ENCODE measurements around the gene PLCH2.
A peak's percentile ranks its signal among the peaks of the same experiment; 100 is the strongest.

PLCH2 gene

GRCh38 chr1:2468540-2468939 lies 7.5 kb upstream of the PLCH2 start:
- DNase-seq (ENCODE audit: low read depth in 1 of 2, low spot score in 1 of 2), result peak in 1 of 2 experiments; percentile 16
- no peak for TF ChIP-seq JUND (IDR thresholded peaks at IDR 0.05; ENCODE audit: low read depth)
- in situ Hi-C loops (cut with HindIII; ENCODE audit: low pct_unique_long_range_greater_than_20kb, low sequenced_read_pairs), result no loop called here

GRCh38 chr1:2469103-2469940 lies 6.8 kb upstream of the PLCH2 start:
- in situ Hi-C loops (cut with HindIII; ENCODE audit: low pct_unique_long_range_greater_than_20kb, low sequenced_read_pairs), result no loop called here
- TF ChIP-seq JUND (IDR thresholded peaks at IDR 0.05; ENCODE audit: low read depth), result no peak
- no peak for DNase-seq (ENCODE audit: low read depth in 1 of 2, low spot score in 1 of 2)

GRCh38 chr1:2470290-2471158 lies 5.6 kb upstream of the PLCH2 start:
- in situ Hi-C loops (cut with HindIII; ENCODE audit: low pct_unique_long_range_greater_than_20kb, low sequenced_read_pairs), result no loop called here
- TF ChIP-seq JUND (IDR thresholded peaks at IDR 0.05; ENCODE audit: low read depth), result no peak
- no peak for DNase-seq (ENCODE audit: low read depth in 1 of 2, low spot score in 1 of 2)

GRCh38 chr1:2471159-2471471 lies 5.0 kb upstream of the PLCH2 start:
- no peak for TF ChIP-seq JUND (IDR thresholded peaks at IDR 0.05; ENCODE audit: low read depth)
- in situ Hi-C loops (cut with HindIII; ENCODE audit: low pct_unique_long_range_greater_than_20kb, low sequenced_read_pairs), result no loop called here
- DNase-seq (ENCODE audit: low read depth in 1 of 2, low spot score in 1 of 2), result no peak

GRCh38 chr1:2471587-2472001 lies 4.5 kb upstream of the PLCH2 start:
- in situ Hi-C loops (cut with HindIII; ENCODE audit: low pct_unique_long_range_greater_than_20kb, low sequenced_read_pairs), result no loop called here
- TF ChIP-seq JUND (IDR thresholded peaks at IDR 0.05; ENCODE audit: low read depth), result no peak
- DNase-seq (ENCODE audit: low read depth in 1 of 2, low spot score in 1 of 2), result no peak

GRCh38 chr1:2472109-2472508 lies 4.0 kb upstream of the PLCH2 start:
- DNase-seq (ENCODE audit: low read depth in 1 of 2, low spot score in 1 of 2), result no peak
- in situ Hi-C loops (cut with HindIII; ENCODE audit: low pct_unique_long_range_greater_than_20kb, low sequenced_read_pairs), result no loop called here
- TF ChIP-seq JUND (IDR thresholded peaks at IDR 0.05; ENCODE audit: low read depth), result no peak

GRCh38 chr1:2472561-2473177 lies 3.4 kb upstream of the PLCH2 start:
- no peak for DNase-seq (ENCODE audit: low read depth in 1 of 2, low spot score in 1 of 2)
- in situ Hi-C loops (cut with HindIII; ENCODE audit: low pct_unique_long_range_greater_than_20kb, low sequenced_read_pairs), result no loop called here
- no peak for TF ChIP-seq JUND (IDR thresholded peaks at IDR 0.05; ENCODE audit: low read depth)

GRCh38 chr1:2473198-2473597 lies 2.9 kb upstream of the PLCH2 start:
- TF ChIP-seq JUND (IDR thresholded peaks at IDR 0.05; ENCODE audit: low read depth), result no peak
- in situ Hi-C loops (cut with HindIII; ENCODE audit: low pct_unique_long_range_greater_than_20kb, low sequenced_read_pairs), result no loop called here
- DNase-seq (ENCODE audit: low read depth in 1 of 2, low spot score in 1 of 2), result no peak

GRCh38 chr1:2474104-2474844 lies 1.8 kb upstream of the PLCH2 start:
- in situ Hi-C loops (cut with HindIII; ENCODE audit: low pct_unique_long_range_greater_than_20kb, low sequenced_read_pairs), result no loop called here
- TF ChIP-seq JUND (IDR thresholded peaks at IDR 0.05; ENCODE audit: low read depth), result no peak
- DNase-seq (ENCODE audit: low read depth in 1 of 2, low spot score in 1 of 2), result no peak

- no peak for TF ChIP-seq JUND (IDR thresholded peaks at IDR 0.05; ENCODE audit: low read depth)
- peak in 1 of 2 experiments; percentile 17 for DNase-seq (ENCODE audit: low read depth in 1 of 2, low spot score in 1 of 2)
- in situ Hi-C loops (cut with HindIII; ENCODE audit: low pct_unique_long_range_greater_than_20kb, low sequenced_read_pairs), result no loop called here
These were observed 1.1 kb upstream of the PLCH2 start for GRCh38 chr1:2474933-2475371.

GRCh38 chr1:2475571-2475970 lies 518 bp upstream of the PLCH2 start:
- DNase-seq (ENCODE audit: low read depth in 1 of 2, low spot score in 1 of 2), result no peak
- no peak for TF ChIP-seq JUND (IDR thresholded peaks at IDR 0.05; ENCODE audit: low read depth)
- in situ Hi-C loops (cut with HindIII; ENCODE audit: low pct_unique_long_range_greater_than_20kb, low sequenced_read_pairs), result no loop called here

GRCh38 chr1:2477309-2477708 lies 1.2 kb downstream of the PLCH2 start:
- no peak for DNase-seq (ENCODE audit: low read depth in 1 of 2, low spot score in 1 of 2)
- in situ Hi-C loops (cut with HindIII; ENCODE audit: low pct_unique_long_range_greater_than_20kb, low sequenced_read_pairs), result no loop called here
- no peak for TF ChIP-seq JUND (IDR thresholded peaks at IDR 0.05; ENCODE audit: low read depth)

Measured in T47D (cell line).